ENCODE results near the gene TDRD5.

DNA sequence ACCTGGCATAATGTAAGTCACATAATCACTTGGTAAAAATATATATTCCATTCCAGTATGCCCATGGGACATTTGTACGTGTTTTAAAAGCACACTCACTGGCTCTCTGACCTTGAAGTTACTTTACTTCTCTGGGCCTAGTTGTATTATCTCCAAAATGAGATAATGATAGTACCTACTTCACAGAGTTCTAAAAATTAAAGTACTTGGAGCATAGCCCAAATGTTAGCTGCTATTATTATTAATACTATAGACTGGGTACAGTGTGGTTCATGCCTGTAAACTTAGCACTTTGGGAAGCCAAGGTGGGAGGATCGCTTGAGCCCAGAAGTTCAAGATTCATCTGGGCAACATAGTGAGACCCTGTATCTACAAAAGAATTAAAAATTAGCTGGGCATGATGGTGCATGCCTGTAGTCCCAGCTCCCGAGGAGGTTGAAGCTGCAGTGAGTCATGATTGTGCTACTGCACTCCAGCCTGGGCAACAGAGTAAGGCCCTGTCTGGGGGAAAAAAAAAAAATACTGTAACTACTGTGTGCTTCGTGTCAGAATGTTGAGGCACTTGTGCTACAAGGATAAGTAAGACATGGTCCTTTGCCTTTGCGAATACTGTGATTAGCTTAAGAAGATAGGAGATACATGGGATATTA lies 45.7 kb downstream of the TDRD5 start:
- TF ChIP-seq POLR2AphosphoS5 (IDR thresholded peaks at IDR 0.05; ENCODE audit: low read depth) (no peak), JUNB (IDR thresholded peaks at IDR 0.05; ENCODE audit: unreplicated experiment) (no peak), EZH2 (IDR thresholded peaks at IDR 0.05; ENCODE audit: low read depth, unreplicated experiment) (no peak), EZH2phosphoT487 (IDR thresholded peaks at IDR 0.05; ENCODE audit: unreplicated experiment) (no peak), ZNF331 (CRISPR knock-in tag; IDR thresholded peaks at IDR 0.05; ENCODE audit: low read depth) (no peak), CREB1 (CRISPR knock-in tag; IDR thresholded peaks at IDR 0.05; ENCODE audit: low read depth) (no peak), ZNF114 (CRISPR knock-in tag; IDR thresholded peaks at IDR 0.05) (no peak), STAT1 (IDR thresholded peaks at IDR 0.05; ENCODE audit: unreplicated experiment) (no peak), NANOG (IDR thresholded peaks at IDR 0.05; ENCODE audit: borderline replicate concordance) (no peak)
- TF ChIP-seq, protein P1, sequence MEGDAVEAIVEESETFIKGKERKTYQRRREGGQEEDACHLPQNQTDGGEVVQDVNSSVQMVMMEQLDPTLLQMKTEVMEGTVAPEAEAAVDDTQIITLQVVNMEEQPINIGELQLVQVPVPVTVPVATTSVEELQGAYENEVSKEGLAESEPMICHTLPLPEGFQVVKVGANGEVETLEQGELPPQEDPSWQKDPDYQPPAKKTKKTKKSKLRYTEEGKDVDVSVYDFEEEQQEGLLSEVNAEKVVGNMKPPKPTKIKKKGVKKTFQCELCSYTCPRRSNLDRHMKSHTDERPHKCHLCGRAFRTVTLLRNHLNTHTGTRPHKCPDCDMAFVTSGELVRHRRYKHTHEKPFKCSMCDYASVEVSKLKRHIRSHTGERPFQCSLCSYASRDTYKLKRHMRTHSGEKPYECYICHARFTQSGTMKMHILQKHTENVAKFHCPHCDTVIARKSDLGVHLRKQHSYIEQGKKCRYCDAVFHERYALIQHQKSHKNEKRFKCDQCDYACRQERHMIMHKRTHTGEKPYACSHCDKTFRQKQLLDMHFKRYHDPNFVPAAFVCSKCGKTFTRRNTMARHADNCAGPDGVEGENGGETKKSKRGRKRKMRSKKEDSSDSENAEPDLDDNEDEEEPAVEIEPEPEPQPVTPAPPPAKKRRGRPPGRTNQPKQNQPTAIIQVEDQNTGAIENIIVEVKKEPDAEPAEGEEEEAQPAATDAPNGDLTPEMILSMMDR (conservative IDR thresholded peaks at IDR 0.05; ENCODE audit: low read depth in 2 of 2) = no peak
- TF ChIP-seq, protein P2, sequence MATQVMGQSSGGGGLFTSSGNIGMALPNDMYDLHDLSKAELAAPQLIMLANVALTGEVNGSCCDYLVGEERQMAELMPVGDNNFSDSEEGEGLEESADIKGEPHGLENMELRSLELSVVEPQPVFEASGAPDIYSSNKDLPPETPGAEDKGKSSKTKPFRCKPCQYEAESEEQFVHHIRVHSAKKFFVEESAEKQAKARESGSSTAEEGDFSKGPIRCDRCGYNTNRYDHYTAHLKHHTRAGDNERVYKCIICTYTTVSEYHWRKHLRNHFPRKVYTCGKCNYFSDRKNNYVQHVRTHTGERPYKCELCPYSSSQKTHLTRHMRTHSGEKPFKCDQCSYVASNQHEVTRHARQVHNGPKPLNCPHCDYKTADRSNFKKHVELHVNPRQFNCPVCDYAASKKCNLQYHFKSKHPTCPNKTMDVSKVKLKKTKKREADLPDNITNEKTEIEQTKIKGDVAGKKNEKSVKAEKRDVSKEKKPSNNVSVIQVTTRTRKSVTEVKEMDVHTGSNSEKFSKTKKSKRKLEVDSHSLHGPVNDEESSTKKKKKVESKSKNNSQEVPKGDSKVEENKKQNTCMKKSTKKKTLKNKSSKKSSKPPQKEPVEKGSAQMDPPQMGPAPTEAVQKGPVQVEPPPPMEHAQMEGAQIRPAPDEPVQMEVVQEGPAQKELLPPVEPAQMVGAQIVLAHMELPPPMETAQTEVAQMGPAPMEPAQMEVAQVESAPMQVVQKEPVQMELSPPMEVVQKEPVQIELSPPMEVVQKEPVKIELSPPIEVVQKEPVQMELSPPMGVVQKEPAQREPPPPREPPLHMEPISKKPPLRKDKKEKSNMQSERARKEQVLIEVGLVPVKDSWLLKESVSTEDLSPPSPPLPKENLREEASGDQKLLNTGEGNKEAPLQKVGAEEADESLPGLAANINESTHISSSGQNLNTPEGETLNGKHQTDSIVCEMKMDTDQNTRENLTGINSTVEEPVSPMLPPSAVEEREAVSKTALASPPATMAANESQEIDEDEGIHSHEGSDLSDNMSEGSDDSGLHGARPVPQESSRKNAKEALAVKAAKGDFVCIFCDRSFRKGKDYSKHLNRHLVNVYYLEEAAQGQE (IDR thresholded peaks at IDR 0.05; ENCODE audit: unreplicated experiment) = no peak
- TF ChIP-seq, protein P3, sequence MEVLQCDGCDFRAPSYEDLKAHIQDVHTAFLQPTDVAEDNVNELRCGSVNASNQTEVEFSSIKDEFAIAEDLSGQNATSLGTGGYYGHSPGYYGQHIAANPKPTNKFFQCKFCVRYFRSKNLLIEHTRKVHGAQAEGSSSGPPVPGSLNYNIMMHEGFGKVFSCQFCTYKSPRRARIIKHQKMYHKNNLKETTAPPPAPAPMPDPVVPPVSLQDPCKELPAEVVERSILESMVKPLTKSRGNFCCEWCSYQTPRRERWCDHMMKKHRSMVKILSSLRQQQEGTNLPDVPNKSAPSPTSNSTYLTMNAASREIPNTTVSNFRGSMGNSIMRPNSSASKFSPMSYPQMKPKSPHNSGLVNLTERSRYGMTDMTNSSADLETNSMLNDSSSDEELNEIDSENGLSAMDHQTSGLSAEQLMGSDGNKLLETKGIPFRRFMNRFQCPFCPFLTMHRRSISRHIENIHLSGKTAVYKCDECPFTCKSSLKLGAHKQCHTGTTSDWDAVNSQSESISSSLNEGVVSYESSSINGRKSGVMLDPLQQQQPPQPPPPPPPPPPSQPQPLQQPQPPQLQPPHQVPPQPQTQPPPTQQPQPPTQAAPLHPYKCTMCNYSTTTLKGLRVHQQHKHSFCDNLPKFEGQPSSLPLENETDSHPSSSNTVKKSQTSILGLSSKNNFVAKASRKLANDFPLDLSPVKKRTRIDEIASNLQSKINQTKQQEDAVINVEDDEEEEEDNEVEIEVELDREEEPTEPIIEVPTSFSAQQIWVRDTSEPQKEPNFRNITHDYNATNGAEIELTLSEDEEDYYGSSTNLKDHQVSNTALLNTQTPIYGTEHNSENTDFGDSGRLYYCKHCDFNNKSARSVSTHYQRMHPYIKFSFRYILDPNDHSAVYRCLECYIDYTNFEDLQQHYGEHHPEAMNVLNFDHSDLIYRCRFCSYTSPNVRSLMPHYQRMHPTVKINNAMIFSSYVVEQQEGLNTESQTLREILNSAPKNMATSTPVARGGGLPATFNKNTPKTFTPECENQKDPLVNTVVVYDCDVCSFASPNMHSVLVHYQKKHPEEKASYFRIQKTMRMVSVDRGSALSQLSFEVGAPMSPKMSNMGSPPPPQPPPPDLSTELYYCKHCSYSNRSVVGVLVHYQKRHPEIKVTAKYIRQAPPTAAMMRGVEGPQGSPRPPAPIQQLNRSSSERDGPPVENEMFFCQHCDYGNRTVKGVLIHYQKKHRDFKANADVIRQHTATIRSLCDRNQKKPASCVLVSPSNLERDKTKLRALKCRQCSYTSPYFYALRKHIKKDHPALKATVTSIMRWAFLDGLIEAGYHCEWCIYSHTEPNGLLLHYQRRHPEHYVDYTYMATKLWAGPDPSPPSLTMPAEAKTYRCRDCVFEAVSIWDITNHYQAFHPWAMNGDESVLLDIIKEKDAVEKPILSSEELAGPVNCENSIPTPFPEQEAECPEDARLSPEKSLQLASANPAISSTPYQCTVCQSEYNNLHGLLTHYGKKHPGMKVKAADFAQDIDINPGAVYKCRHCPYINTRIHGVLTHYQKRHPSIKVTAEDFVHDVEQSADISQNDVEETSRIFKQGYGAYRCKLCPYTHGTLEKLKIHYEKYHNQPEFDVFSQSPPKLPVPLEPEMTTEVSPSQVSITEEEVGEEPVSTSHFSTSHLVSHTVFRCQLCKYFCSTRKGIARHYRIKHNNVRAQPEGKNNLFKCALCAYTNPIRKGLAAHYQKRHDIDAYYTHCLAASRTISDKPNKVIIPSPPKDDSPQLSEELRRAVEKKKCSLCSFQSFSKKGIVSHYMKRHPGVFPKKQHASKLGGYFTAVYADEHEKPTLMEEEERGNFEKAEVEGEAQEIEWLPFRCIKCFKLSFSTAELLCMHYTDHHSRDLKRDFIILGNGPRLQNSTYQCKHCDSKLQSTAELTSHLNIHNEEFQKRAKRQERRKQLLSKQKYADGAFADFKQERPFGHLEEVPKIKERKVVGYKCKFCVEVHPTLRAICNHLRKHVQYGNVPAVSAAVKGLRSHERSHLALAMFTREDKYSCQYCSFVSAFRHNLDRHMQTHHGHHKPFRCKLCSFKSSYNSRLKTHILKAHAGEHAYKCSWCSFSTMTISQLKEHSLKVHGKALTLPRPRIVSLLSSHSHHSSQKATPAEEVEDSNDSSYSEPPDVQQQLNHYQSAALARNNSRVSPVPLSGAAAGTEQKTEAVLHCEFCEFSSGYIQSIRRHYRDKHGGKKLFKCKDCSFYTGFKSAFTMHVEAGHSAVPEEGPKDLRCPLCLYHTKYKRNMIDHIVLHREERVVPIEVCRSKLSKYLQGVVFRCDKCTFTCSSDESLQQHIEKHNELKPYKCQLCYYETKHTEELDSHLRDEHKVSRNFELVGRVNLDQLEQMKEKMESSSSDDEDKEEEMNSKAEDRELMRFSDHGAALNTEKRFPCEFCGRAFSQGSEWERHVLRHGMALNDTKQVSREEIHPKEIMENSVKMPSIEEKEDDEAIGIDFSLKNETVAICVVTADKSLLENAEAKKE (CRISPR knock-in tag; IDR thresholded peaks at IDR 0.05) = no peak
- TF ChIP-seq, protein P4, sequence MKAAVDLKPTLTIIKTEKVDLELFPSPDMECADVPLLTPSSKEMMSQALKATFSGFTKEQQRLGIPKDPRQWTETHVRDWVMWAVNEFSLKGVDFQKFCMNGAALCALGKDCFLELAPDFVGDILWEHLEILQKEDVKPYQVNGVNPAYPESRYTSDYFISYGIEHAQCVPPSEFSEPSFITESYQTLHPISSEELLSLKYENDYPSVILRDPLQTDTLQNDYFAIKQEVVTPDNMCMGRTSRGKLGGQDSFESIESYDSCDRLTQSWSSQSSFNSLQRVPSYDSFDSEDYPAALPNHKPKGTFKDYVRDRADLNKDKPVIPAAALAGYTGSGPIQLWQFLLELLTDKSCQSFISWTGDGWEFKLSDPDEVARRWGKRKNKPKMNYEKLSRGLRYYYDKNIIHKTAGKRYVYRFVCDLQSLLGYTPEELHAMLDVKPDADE (IDR thresholded peaks at IDR 0.05) = no peak
